H1 (cell line): ENCODE results near the gene ATP6V1B1. TPM values are rescaled to one million over a fixed set of nuclear protein-coding genes. Genes with fewer than 3 reads are reported as not detected.

Experiments
- CTBP2 ChIP-seq: IDR thresholded peaks from 2 replicates; pipeline ENCODE4 v1.7.0; 2011; ENCODE audit warnings: borderline replicate concordance, mild to moderate bottlenecking, moderate library complexity, mixed read lengths, low read length; ENCODE audit not compliant: insufficient read depth, insufficient read length
- HDAC2 ChIP-seq, 2 experiments: fragments of 300-600 bp in 1 of 2; sonication (generic) in 1 of 2; IDR thresholded peaks; 2 replicates each; pipeline ENCODE4 v1.6.1; 2011 to 2012; ENCODE audit warnings: low read depth in 2 of 2, low read length in 2 of 2, mild to moderate bottlenecking in 2 of 2, moderate library complexity in 2 of 2, borderline replicate concordance in 1 of 2, inconsistent platforms in 1 of 2
- SUZ12 ChIP-seq: fragments of 200-600 bp; sonication (generic); IDR thresholded peaks from 2 replicates; pipeline ENCODE4 v1.6.1; 2012; ENCODE audit warnings: mild to moderate bottlenecking, inconsistent platforms, low read length, moderate library complexity, mixed read lengths
- TCF12 ChIP-seq: IDR thresholded peaks from 2 replicates; pipeline ENCODE4 v1.6.1; 2011; ENCODE audit warnings: low read depth, mild to moderate bottlenecking, low read length
- polyA plus RNA-seq, 7 experiments: library from polyadenylated mRNA; depleted of rRNA in 3 of 7; stranded (reverse) in 5 of 7; unstranded in 2 of 7; fragments of >200 nt in 5 of 7; fragments of 200-250 nt in 2 of 7; gene quantifications; 1 replicate in 5 of 7; 2 replicates in 1 of 7; 4 replicates in 1 of 7; pipeline versions ENCODE4 v1.2.1 to v1.2.3, GENCODE V29; 2011 to 2013; ENCODE audit warnings: missing spikeins in 2 of 7, mixed read lengths in 2 of 7
- total RNA-seq: library from RNA; stranded (reverse); fragmentation: NEBNext Ultra II Directional; extraction: Animal tissue kit (Norgen Biotek cat#: 25700); gene quantifications from 2 replicates; pipeline ENCODE4 v1.2.1, GENCODE V29; 2021

The ATP6V1B1 gene
- total and polyA plus RNA-seq, 2 of the 8 experiments (the other 6 are each of a cell fraction or from before 2014, with no cell fraction given) = not detected

DNA sequence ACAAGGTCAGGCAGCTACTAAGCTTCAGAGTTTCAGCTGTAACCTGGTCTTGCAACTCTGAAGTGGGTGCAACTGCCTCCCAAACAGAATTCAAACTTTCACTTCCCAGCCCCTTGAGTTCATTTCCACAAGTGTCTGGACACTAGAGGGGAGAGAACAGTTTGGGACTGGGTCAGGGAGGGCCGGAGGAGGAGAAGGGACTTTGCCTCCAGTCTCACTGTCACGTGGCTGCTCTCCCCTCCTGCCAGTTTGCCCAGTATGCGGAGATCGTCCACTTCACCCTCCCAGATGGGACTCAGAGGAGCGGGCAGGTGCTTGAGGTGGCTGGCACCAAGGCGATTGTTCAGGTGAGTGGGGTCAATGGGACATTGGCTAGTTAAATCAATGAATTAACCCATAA lies 22.1 kb downstream of the ATP6V1B1 start (continued):
- TF ChIP-seq TCF12 (no peak), SUZ12 (no peak), HDAC2 (IDR thresholded peaks at IDR 0.05; ENCODE audit: borderline replicate concordance in 1 of 2, low read depth in 2 of 2, low read length in 2 of 2) (no peak), CTBP2 (no peak)
